Psoas muscle (tissue), 8 donors: ENCODE data around the gene ADAMTS13. TPM values are rescaled to one million over a fixed set of nuclear protein-coding genes. Genes with fewer than 3 reads are reported as not detected.

Experiments
- ATAC-seq, 4 donors: fragments of 200-7000 bp; cut with Tn5 transposase; one replicate each; pipeline ENCODE4 v1.9.1; 2020; ENCODE audit warnings: moderate library complexity in 3 of 4, mild to moderate bottlenecking in 2 of 4
- DNase-seq, 2 donors: peaks; one replicate each; pipeline ENCODE4 v3.0.0-alpha.2; 2020
- H3K27ac ChIP-seq: fragments of 200-600 bp; one replicate; pipeline ENCODE4 v1.8.0; 2022
- H3K27me3 ChIP-seq, 3 donors: fragments of 200-600 bp in 1 of 3; one replicate each; pipeline versions ENCODE4 v1.6.1 to v1.8.0; 2013 to 2022; ENCODE audit warnings: low read length in 2 of 3, mild to moderate bottlenecking in 2 of 3, moderate library complexity in 1 of 3; ENCODE audit not compliant: insufficient read depth in 3 of 3
- H3K36me3 ChIP-seq, 2 donors: fragments of 200-600 bp in 1 of 2; one replicate each; pipeline versions ENCODE4 v1.6.1 to v1.8.0; 2013 to 2022; ENCODE audit warnings: low read depth in 1 of 2, mild to moderate bottlenecking in 1 of 2, moderate library complexity in 1 of 2; ENCODE audit not compliant: insufficient read depth in 1 of 2
- H3K4me1 ChIP-seq: fragments of 200-600 bp; one replicate; pipeline ENCODE4 v1.8.0; 2022
- H3K4me3 ChIP-seq: fragments of 200-600 bp; one replicate; pipeline ENCODE4 v1.8.0; 2022; ENCODE audit warnings: mild to moderate bottlenecking
- H3K9me3 ChIP-seq: fragments of 200-600 bp; one replicate; pipeline ENCODE4 v1.8.0; 2022
- CTCF ChIP-seq: fragments of 200-600 bp; IDR thresholded peaks from one replicate; pipeline ENCODE4 v1.8.0; 2022; ENCODE audit warnings: antibody characterized with exemption
- WGBS, 3 donors: extraction: QIAGEN DNeasy Blood & Tissue Kit; methylation state at CpG; one replicate each; pipeline versions ENCODE4 v1.1.6 to v1.1.7; 2013; 5-methylcytosine and 5-hydroxymethylcytosine counted together
- intact Hi-C, 2 donors: fragments of 100-400 bp; cut with DNase I; formaldehyde crosslinking; loops; one replicate each; pipeline versions ENCODE4 v1.11.0 to v1.14.2; 2022
- polyA plus RNA-seq, 3 donors: library from polyadenylated mRNA; stranded (reverse); fragments of 200-250 nt; gene quantifications; one replicate each; pipeline ENCODE4 v1.2.3, GENCODE V29; 2013
- total RNA-seq, 4 donors: library from RNA; stranded (reverse); fragmentation: NEBNext Ultra II Directional in 2 of 4; extraction: Animal tissue kit (Norgen Biotek cat#: 25700) in 2 of 4; gene quantifications; one replicate each; pipeline versions ENCODE4 v1.2.1 to v1.2.4, GENCODE V29; 2021 to 2023
- donor health status: healthy with polysubstance abuse.
- donor health status: DM: no; HTN: no; CAD: no; lungs with moderate emphysema.
- donor health status: Bipolar disorder and iron deficiency.
- donor health status: healthy.
- donor health status: DM: yes; HTN: yes; CAD: no.
- donor health status: DM: no; HTN: no; CAD: no.
- donor health status: DM: no; HTN: no; CAD: no.
- donor health status: DM: yes; HTN: yes; CAD: no.

Gene ADAMTS13
- total and polyA plus RNA-seq, 7 donors: 0.73 to 6.7 (median 2.5) TPM

GRCh38 chr9:133470988-133471387, 48.8 kb downstream of the ADAMTS13 start:
- no peaks in the 10 kb centered on the region for H3K9me3 ChIP-seq
- H3K36me3 ChIP-seq: peaks cover 0 to 25% of the 10 kb centered on the region in 2 donors
- no peak for TF ChIP-seq CTCF
- H3K4me3 ChIP-seq: no peak overlapping the region
- intact Hi-C loops: no loop called here
- H3K4me1 ChIP-seq: no peaks in the 10 kb centered on the region
- H3K27ac ChIP-seq: no peak overlapping the region
- ATAC-seq (no peak), DNase-seq (no peak)
- H3K27me3 ChIP-seq: no peaks in the 10 kb centered on the region
- 68 to 84% (median 80%) methylated on average over 5 to 7 of the region's 7 CpGs for WGBS, 3 donors

DNA sequence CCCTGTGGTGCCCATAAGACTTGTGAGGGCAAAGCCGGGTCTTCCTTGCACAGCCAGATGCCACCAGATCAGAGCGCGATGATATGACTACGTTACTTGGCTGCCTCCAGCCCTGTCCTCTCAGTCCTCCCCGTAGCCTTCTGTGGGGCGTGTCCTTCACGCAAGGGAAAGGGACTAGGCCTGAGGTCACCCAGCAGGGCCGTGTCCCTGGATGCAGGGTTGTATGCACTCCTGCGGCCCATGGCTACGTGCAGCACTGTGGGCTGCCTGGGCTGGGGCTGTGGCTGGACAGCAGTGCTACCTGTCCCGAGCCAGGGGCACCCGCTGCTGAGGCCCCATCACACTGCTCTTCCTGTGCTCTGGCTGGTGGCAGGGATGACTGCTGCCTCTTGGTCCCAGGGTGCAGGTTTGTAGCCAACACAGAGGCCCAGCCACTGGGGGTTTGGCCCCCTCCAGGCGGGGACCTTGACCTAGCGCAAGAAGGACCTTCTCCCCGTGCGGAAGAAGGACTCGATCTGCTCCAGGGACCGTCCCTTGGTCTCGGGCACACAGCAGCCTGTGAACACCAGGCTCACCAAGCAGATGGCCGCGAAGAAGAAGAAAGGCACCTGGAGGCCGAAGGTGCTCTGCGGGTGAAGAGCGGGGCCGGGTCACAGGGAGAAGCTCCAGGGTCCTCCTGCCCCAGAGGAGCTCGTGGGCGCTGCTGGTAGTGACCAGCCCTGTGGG, 49.5 kb downstream of the ADAMTS13 start:
- intact Hi-C loops: no loop called here
- Histone ChIP-seq H3K4me1 (no peaks in the 10 kb centered on the region), H3K9me3 (no peaks in the 10 kb centered on the region), H3K36me3 (peaks cover 0 to 27% of the 10 kb centered on the region in 2 donors), H3K4me3 (no peak overlapping the region), H3K27ac (no peak overlapping the region), H3K27me3 (no peaks in the 10 kb centered on the region)
- ATAC-seq (peak in 1 of 4 donors; percentile 11), DNase-seq (no peak)
- 72 to 80% (median 74%) methylated on average over 27 of the region's 27 CpGs for WGBS, 3 donors
- TF ChIP-seq CTCF: no peak

DNA sequence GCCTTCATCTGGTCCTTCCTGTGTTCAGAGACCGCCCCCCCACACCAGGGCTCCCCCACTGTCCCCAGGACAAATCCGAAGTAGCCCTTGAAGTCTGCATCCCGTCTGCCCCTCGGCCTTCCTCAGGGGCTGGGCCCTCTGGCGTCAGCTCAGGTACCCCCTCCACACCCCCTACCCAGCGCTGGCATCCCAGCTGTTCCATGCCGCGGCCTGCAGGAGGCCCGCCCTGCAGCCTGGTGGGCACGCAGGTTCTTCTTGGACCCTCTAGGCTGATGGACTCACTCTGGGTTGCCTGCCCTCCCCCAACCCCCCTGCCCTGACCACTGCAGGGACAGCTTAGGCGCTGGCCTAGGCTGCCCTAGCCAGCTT, 50.1 kb downstream of the ADAMTS13 start:
- no peak for ATAC-seq
- intact Hi-C loops: no loop called here
- peaks cover 0 to 27% of the 10 kb centered on the region in 2 donors for H3K36me3 ChIP-seq
- H3K27ac ChIP-seq: no peak overlapping the region
- H3K27me3 ChIP-seq: no peaks in the 10 kb centered on the region
- H3K4me1 ChIP-seq: no peaks in the 10 kb centered on the region
- WGBS, 3 donors: 71 to 83% (median 78%) methylated on average over 8 to 11 of the region's 11 CpGs
- no peaks in the 10 kb centered on the region for H3K9me3 ChIP-seq
- TF ChIP-seq CTCF: no peak
- no peak for DNase-seq
- H3K4me3 ChIP-seq: no peak overlapping the region

GRCh38 chr9:133472753-133473378, 50.7 kb downstream of the ADAMTS13 start:
- no peak for TF ChIP-seq CTCF
- intact Hi-C loops: no loop called here
- no peaks in the 10 kb centered on the region for H3K4me1 ChIP-seq
- H3K36me3 ChIP-seq: peaks cover 0 to 27% of the 10 kb centered on the region in 2 donors
- 62 to 65% (median 62%) methylated on average over 17 to 19 of the region's 19 CpGs for WGBS, 3 donors
- no peak for DNase-seq
- ATAC-seq: peak in 1 of 4 donors; percentile 10
- no peak overlapping the region for H3K27ac ChIP-seq
- H3K4me3 ChIP-seq: no peak overlapping the region
- no peaks in the 10 kb centered on the region for H3K27me3 ChIP-seq
- H3K9me3 ChIP-seq: no peaks in the 10 kb centered on the region
